Upper lobe of left lung (tissue), 6 donors: ENCODE results near the gene PSMD5. TPM values are rescaled to one million over a fixed set of nuclear protein-coding genes. Genes with fewer than 3 reads are reported as not detected.

Experiments used
- ATAC-seq, 2 donors: fragments of 200-7000 bp; cut with Tn5 transposase; one replicate each; pipeline ENCODE4 v1.9.1; 2022; ENCODE audit warnings: mild to moderate bottlenecking in 2 of 2, moderate library complexity in 2 of 2; ENCODE audit not compliant: low FRiP score in 2 of 2
- DNase-seq, 2 donors: peaks; one replicate each; pipeline ENCODE4 v3.0.0-alpha.2; 2019 to 2020
- H3K27ac ChIP-seq, 4 donors: fragments of 200-600 bp; sonication (generic); one replicate each; pipeline ENCODE4 v1.5.1; 2016 to 2019
- H3K27me3 ChIP-seq, 4 donors: fragments of 200-600 bp; sonication (generic); one replicate each; pipeline ENCODE4 v1.5.1; 2017 to 2019
- H3K36me3 ChIP-seq, 4 donors: fragments of 200-600 bp; sonication (generic); one replicate each; pipeline ENCODE4 v1.5.1; 2016 to 2019
- H3K4me1 ChIP-seq, 4 donors: fragments of 200-600 bp; sonication (generic); one replicate each; pipeline ENCODE4 v1.5.1; 2018 to 2019
- H3K4me3 ChIP-seq, 4 donors: fragments of 200-600 bp; sonication (generic); one replicate each; pipeline ENCODE4 v1.5.1; 2017 to 2019; ENCODE audit warnings: mild to moderate bottlenecking in 2 of 4, moderate library complexity in 1 of 4
- H3K9me3 ChIP-seq, 4 donors: fragments of 200-600 bp; sonication (generic); one replicate each; pipeline ENCODE4 v1.5.1; 2018 to 2019
- EP300 ChIP-seq, 4 donors: sonication (generic); formaldehyde crosslinking; IDR thresholded peaks; one replicate each; pipeline ENCODE4 v1.5.1; 2017; ENCODE audit warnings: antibody characterized with exemption in 4 of 4, control low read depth in 2 of 4
- POLR2A ChIP-seq, 4 donors: fragments of 450-650 bp; IDR thresholded peaks; one replicate each; pipeline ENCODE4 v1.5.1; 2016 to 2017; ENCODE audit warnings: antibody characterized with exemption in 4 of 4, mild to moderate bottlenecking in 2 of 4
- POLR2AphosphoS5 ChIP-seq, 2 donors: sonication (generic); formaldehyde crosslinking; IDR thresholded peaks; one replicate each; pipeline ENCODE4 v1.5.1; 2017; ENCODE audit warnings: antibody characterized with exemption in 2 of 2
- WGBS, 2 donors: methylation state at CpG; one replicate each; pipeline ENCODE4 v1.1.5; 2017 to 2018; 5-methylcytosine and 5-hydroxymethylcytosine counted together
- total RNA-seq, 6 donors: library from RNA; depleted of rRNA in 4 of 6; stranded (reverse); fragments of >200 nt in 4 of 6; gene quantifications; one replicate each; pipeline versions ENCODE4 v1.1.0 to v1.2.1, GENCODE V29; 2016 to 2021
- TF ChIP-seq, protein P1 (sequence below), 6 experiments: fragments of 450-650 bp in 4 of 6; fragments of 200-600 bp in 2 of 6; sonication (generic) in 2 of 6; IDR thresholded peaks; one replicate each; pipeline ENCODE4 v1.5.1; 2016 to 2019; ENCODE audit warnings: antibody characterized with exemption in 6 of 6
- donor health status: DM: no; HTN: no; CAD: no; lungs with moderate emphysema.
- donor health status: DM: no; HTN: yes; CAD: no; lungs with severe emphysema.

PSMD5 gene
- total RNA-seq, 6 donors from 2014 or later: 11.4 to 56.8 (median 40.1) TPM

GRCh38 chr9:120870206-120870605, 27.5 kb upstream of the PSMD5 start:
- Histone ChIP-seq H3K4me1 (peaks cover 10 to 21% (median 13%) of the 10 kb centered on the region in 4 donors), H3K4me3 (no peak overlapping the region), H3K36me3 (peaks cover 0 to 14% (median 7%) of the 10 kb centered on the region in 4 donors), H3K27me3 (no peaks in the 10 kb centered on the region), H3K9me3 (no peaks in the 10 kb centered on the region), H3K27ac (peak overlapping the region in 3 of 4 donors; percentile 73 to 93 (median 91))
- DNase-seq (no peak), ATAC-seq (no peak)
- WGBS, 2 donors: 69 to 81% methylated on average over 6 to 9 of the region's 9 CpGs
- TF ChIP-seq, protein P1, sequence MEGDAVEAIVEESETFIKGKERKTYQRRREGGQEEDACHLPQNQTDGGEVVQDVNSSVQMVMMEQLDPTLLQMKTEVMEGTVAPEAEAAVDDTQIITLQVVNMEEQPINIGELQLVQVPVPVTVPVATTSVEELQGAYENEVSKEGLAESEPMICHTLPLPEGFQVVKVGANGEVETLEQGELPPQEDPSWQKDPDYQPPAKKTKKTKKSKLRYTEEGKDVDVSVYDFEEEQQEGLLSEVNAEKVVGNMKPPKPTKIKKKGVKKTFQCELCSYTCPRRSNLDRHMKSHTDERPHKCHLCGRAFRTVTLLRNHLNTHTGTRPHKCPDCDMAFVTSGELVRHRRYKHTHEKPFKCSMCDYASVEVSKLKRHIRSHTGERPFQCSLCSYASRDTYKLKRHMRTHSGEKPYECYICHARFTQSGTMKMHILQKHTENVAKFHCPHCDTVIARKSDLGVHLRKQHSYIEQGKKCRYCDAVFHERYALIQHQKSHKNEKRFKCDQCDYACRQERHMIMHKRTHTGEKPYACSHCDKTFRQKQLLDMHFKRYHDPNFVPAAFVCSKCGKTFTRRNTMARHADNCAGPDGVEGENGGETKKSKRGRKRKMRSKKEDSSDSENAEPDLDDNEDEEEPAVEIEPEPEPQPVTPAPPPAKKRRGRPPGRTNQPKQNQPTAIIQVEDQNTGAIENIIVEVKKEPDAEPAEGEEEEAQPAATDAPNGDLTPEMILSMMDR (IDR thresholded peaks at IDR 0.05): no peak
- TF ChIP-seq POLR2A (IDR thresholded peaks at IDR 0.05) (no peak), EP300 (IDR thresholded peaks at IDR 0.05) (no peak), POLR2AphosphoS5 (IDR thresholded peaks at IDR 0.05) (no peak)

GRCh38 chr9:120869726-120870125, 27.0 kb upstream of the PSMD5 start:
- no peaks in the 10 kb centered on the region for H3K9me3 ChIP-seq
- no peak for DNase-seq
- peak overlapping the region; percentile 73 to 93 (median 91) for H3K27ac ChIP-seq
- WGBS, 2 donors: 81 to 86% methylated on average over 10 of the region's 10 CpGs
- TF ChIP-seq POLR2A (IDR thresholded peaks at IDR 0.05): no peak
- no peak for TF ChIP-seq EP300 (IDR thresholded peaks at IDR 0.05)
- TF ChIP-seq POLR2AphosphoS5 (IDR thresholded peaks at IDR 0.05): no peak
- TF ChIP-seq, protein P1 (IDR thresholded peaks at IDR 0.05): no peak
- H3K27me3 ChIP-seq: no peaks in the 10 kb centered on the region
- H3K4me1 ChIP-seq: peaks cover 10 to 21% (median 13%) of the 10 kb centered on the region in 4 donors
- H3K4me3 ChIP-seq: no peak overlapping the region
- no peak for ATAC-seq
- H3K36me3 ChIP-seq: peaks cover 0 to 14% (median 7%) of the 10 kb centered on the region in 4 donors

- H3K9me3 ChIP-seq: no peaks in the 10 kb centered on the region
- DNase-seq: no peak
- H3K4me3 ChIP-seq: peak overlapping the region; percentile 61 to 70 (median 66)
- H3K4me1 ChIP-seq: peaks cover 10 to 21% (median 13%) of the 10 kb centered on the region in 4 donors
- ATAC-seq: no peak
- H3K27ac ChIP-seq: peak overlapping the region; percentile 73 to 93 (median 91)
- peaks cover 0 to 14% (median 7%) of the 10 kb centered on the region in 4 donors for H3K36me3 ChIP-seq
- 29 to 52% methylated on average over 5 to 10 of the region's 10 CpGs for WGBS, 2 donors
- TF ChIP-seq POLR2AphosphoS5 (IDR thresholded peaks at IDR 0.05): no peak
- no peak for TF ChIP-seq POLR2A (IDR thresholded peaks at IDR 0.05)
- TF ChIP-seq, protein P1 (IDR thresholded peaks at IDR 0.05): peak in 1 of 6 experiments; percentile 1
- H3K27me3 ChIP-seq: no peaks in the 10 kb centered on the region
Measured at GRCh38 chr9:120869360-120869687, 26.6 kb upstream of the PSMD5 start.

DNA sequence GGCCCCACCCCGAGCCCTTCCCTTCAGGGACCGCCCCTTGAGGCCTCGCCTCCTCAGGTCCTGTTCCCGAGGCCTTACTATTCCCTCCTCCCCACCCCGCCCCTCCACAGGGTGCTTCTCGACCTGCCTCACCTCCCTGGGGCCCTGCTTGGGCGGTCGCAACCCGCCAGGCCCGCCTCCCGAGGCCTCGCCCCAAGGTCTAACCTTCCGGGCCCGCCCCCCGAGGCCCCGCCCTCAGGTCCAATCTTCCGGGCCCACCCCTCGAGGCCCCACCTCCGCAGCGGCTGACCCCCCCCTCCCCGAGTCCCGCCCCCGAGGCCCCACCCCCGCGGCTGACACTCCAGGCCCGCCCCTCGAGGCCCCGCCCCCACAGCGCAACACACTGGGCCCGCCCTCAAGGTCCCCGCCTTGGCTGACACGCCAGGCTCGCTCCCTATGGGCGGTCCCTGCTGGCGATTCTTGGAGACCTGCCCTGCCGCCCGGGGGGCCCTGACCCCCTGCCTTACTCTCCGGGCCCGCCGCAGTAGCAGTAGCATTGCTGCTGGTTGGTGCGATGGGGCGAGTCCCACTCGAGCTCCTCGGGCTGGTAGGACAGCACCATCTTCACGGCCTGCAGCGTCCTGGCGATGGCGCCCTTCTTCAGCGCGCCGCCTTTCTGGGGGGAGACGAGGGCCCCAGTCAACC, 26.1 kb upstream of the PSMD5 start:
- DNase-seq (peak; percentile 99 to 100), ATAC-seq (peak; percentile 96 to 98)
- 3% methylated on average over 15 of the region's 52 CpGs; no CpG with 5 or more reads in 1 of the 2 donors for WGBS, 2 donors
- Histone ChIP-seq H3K4me1 (peaks cover 10 to 21% (median 13%) of the 10 kb centered on the region in 4 donors), H3K27ac (peak overlapping the region; percentile 76 to 93 (median 91)), H3K36me3 (peaks cover 0 to 9% (median 8%) of the 10 kb centered on the region in 4 donors), H3K9me3 (no peaks in the 10 kb centered on the region), H3K4me3 (peak overlapping the region; percentile 61 to 70 (median 66)), H3K27me3 (no peaks in the 10 kb centered on the region)
- TF ChIP-seq, protein P1 (IDR thresholded peaks at IDR 0.05): peak in 4 of 6 experiments; percentile 50 to 77 (median 60)
- TF ChIP-seq POLR2A (IDR thresholded peaks at IDR 0.05) (peak in 3 of 4 donors; percentile 25 to 70 (median 39)), POLR2AphosphoS5 (IDR thresholded peaks at IDR 0.05) (peak; percentile 62 to 77), EP300 (IDR thresholded peaks at IDR 0.05) (no peak)
